GM21619 (cell line): ENCODE data around the gene UMAD1.
"Not testable (repeated sequence)": the region's sequence is repeated elsewhere in the genome, so short reads cannot be mapped to it uniquely, and the experiment has no call there.

Experiments used
- ATAC-seq: cut with Tn5 transposase; IDR thresholded peaks from one replicate; pipeline ENCODE4 v1.9.1; 2021; ENCODE audit not compliant: unreplicated experiment

Gene UMAD1

GRCh38 chr7:7652798-7653540, 12.4 kb downstream of the UMAD1 start:
- no peak for ATAC-seq

GRCh38 chr7:7653593-7654187, 13.1 kb downstream of the UMAD1 start:
- no peak for ATAC-seq

- ATAC-seq = no peak
Measured at GRCh38 chr7:7654964-7655715, 14.6 kb downstream of the UMAD1 start.

GRCh38 chr7:7656459-7656858, 15.9 kb downstream of the UMAD1 start:
- ATAC-seq = not testable (repeated sequence)

- ATAC-seq = no peak
Measured at GRCh38 chr7:7662527-7662926, 22.0 kb downstream of the UMAD1 start.

GRCh38 chr7:7664291-7664690, 23.7 kb downstream of the UMAD1 start:
- no peak for ATAC-seq

- ATAC-seq = no peak
Measured at GRCh38 chr7:7665031-7665430, 24.5 kb downstream of the UMAD1 start.

GRCh38 chr7:7667187-7667586, 26.6 kb downstream of the UMAD1 start:
- ATAC-seq = no peak

- no peak for ATAC-seq
Measured at GRCh38 chr7:7668706-7669105, 28.2 kb downstream of the UMAD1 start.

- ATAC-seq = no peak
Measured at GRCh38 chr7:7670490-7670889, 29.9 kb downstream of the UMAD1 start.

- no peak for ATAC-seq
Measured at GRCh38 chr7:7671361-7671760, 30.8 kb downstream of the UMAD1 start.

GRCh38 chr7:7672545-7673239, 32.1 kb downstream of the UMAD1 start:
- ATAC-seq = no peak

GRCh38 chr7:7673240-7673550, 32.6 kb downstream of the UMAD1 start:
- no peak for ATAC-seq

- no peak for ATAC-seq
Measured at GRCh38 chr7:7675686-7676085, 35.1 kb downstream of the UMAD1 start.

GRCh38 chr7:7679640-7680039, 39.1 kb downstream of the UMAD1 start:
- not testable (repeated sequence) for ATAC-seq

GRCh38 chr7:7681191-7681935, 40.8 kb downstream of the UMAD1 start:
- ATAC-seq = no peak

- no peak for ATAC-seq
Measured at GRCh38 chr7:7681936-7682329, 41.4 kb downstream of the UMAD1 start.

GRCh38 chr7:7682861-7683260, 42.3 kb downstream of the UMAD1 start:
- ATAC-seq = no peak

- no peak for ATAC-seq
Measured at GRCh38 chr7:7686811-7687508, 46.4 kb downstream of the UMAD1 start.

- no peak for ATAC-seq
Measured at GRCh38 chr7:7687800-7688199, 47.2 kb downstream of the UMAD1 start.
